ENCODE measurements around the gene H6PD. TPM values are rescaled to one million over a fixed set of nuclear protein-coding genes. Genes with fewer than 3 reads are reported as not detected.
A peak's percentile ranks its signal among the peaks of the same experiment; 100 is the strongest.

H6PD gene
- total and polyA plus RNA-seq, 4 donors, result 15.2 to 22.1 (median 17.9) TPM

- DNase-seq (ENCODE audit: low read depth in 4 of 6, low spot score in 6 of 6), result peak in 5 of 6 donors; percentile 28 to 94 (median 53)
- WGBS (ENCODE audit: insufficient coverage), result 13% methylated on average over 8 of the region's 8 CpGs
These were observed 18.4 kb downstream of the H6PD start for GRCh38 chr1:9253004-9253403.

GRCh38 chr1:9253453-9254105 is 19.0 kb downstream of the H6PD start:
- Histone ChIP-seq H3K27me3 (ENCODE audit: control insufficient read depth, insufficient read depth, low read length) (no peaks in the 10 kb centered on the region), H3K36me3 (ENCODE audit: control insufficient read depth, insufficient read depth, low read length) (peaks cover 40% of the 10 kb centered on the region), H3K27ac (ENCODE audit: low read depth, low read length) (peak overlapping the region; percentile 54), H3K4me3 (ENCODE audit: low read depth, low read length) (no peak overlapping the region), H3K4me1 (ENCODE audit: control insufficient read depth, insufficient read depth, low read length) (peaks cover 48% of the 10 kb centered on the region), H3K9me3 (ENCODE audit: control insufficient read depth, insufficient read depth, low read length) (no peaks in the 10 kb centered on the region)
- DNase-seq (ENCODE audit: low read depth in 4 of 6, low spot score in 6 of 6), result peak in 3 of 6 donors; percentile 7 to 84 (median 15)
- 26% methylated on average over 8 of the region's 10 CpGs for WGBS (ENCODE audit: insufficient coverage)

More at GRCh38 chr1:9253004-9253403, 18.4 kb downstream of the H6PD start:
- H3K36me3 ChIP-seq (ENCODE audit: control insufficient read depth, insufficient read depth, low read length), result peaks cover 45% of the 10 kb centered on the region
- no peaks in the 10 kb centered on the region for H3K27me3 ChIP-seq (ENCODE audit: control insufficient read depth, insufficient read depth, low read length)
- H3K9me3 ChIP-seq (ENCODE audit: control insufficient read depth, insufficient read depth, low read length), result no peaks in the 10 kb centered on the region
- no peak overlapping the region for H3K4me3 ChIP-seq (ENCODE audit: low read depth, low read length)
- H3K4me1 ChIP-seq (ENCODE audit: control insufficient read depth, insufficient read depth, low read length), result peaks cover 48% of the 10 kb centered on the region
- H3K27ac ChIP-seq (ENCODE audit: low read depth, low read length), result peak overlapping the region; percentile 54

GRCh38 chr1:9256332-9256731 is 21.8 kb downstream of the H6PD start:
- 100% methylated on average over 7 of the region's 7 CpGs for WGBS (ENCODE audit: insufficient coverage)
- no peaks in the 10 kb centered on the region for H3K27me3 ChIP-seq (ENCODE audit: control insufficient read depth, insufficient read depth, low read length)

GRCh38 chr1:9257851-9258250 is 23.3 kb downstream of the H6PD start:
- Histone ChIP-seq H3K9me3 (ENCODE audit: control insufficient read depth, insufficient read depth, low read length) (no peaks in the 10 kb centered on the region), H3K27me3 (ENCODE audit: control insufficient read depth, insufficient read depth, low read length) (no peaks in the 10 kb centered on the region), H3K27ac (ENCODE audit: low read depth, low read length) (no peak overlapping the region), H3K36me3 (ENCODE audit: control insufficient read depth, insufficient read depth, low read length) (peaks cover 34% of the 10 kb centered on the region), H3K4me3 (ENCODE audit: low read depth, low read length) (no peak overlapping the region), H3K4me1 (ENCODE audit: control insufficient read depth, insufficient read depth, low read length) (peaks cover 10% of the 10 kb centered on the region)
- 94% methylated on average over 20 of the region's 22 CpGs for WGBS (ENCODE audit: insufficient coverage)
- DNase-seq (ENCODE audit: low read depth in 4 of 6, low spot score in 6 of 6), result no peak

More at GRCh38 chr1:9256332-9256731, 21.8 kb downstream of the H6PD start:
- peaks cover 22% of the 10 kb centered on the region for H3K36me3 ChIP-seq (ENCODE audit: control insufficient read depth, insufficient read depth, low read length)
- no peak for DNase-seq (ENCODE audit: low read depth in 4 of 6, low spot score in 6 of 6)
- peaks cover 21% of the 10 kb centered on the region for H3K4me1 ChIP-seq (ENCODE audit: control insufficient read depth, insufficient read depth, low read length)
- no peak overlapping the region for H3K4me3 ChIP-seq (ENCODE audit: low read depth, low read length)
- H3K9me3 ChIP-seq (ENCODE audit: control insufficient read depth, insufficient read depth, low read length), result no peaks in the 10 kb centered on the region
- H3K27ac ChIP-seq (ENCODE audit: low read depth, low read length), result no peak overlapping the region

- DNase-seq (ENCODE audit: low read depth in 4 of 6, low spot score in 6 of 6), result no peak
- no peaks in the 10 kb centered on the region for H3K9me3 ChIP-seq (ENCODE audit: control insufficient read depth, insufficient read depth, low read length)
- WGBS (ENCODE audit: insufficient coverage), result 97% methylated on average over 7 of the region's 9 CpGs
These were observed 24.1 kb downstream of the H6PD start for GRCh38 chr1:9258629-9259028.

GRCh38 chr1:9260059-9260766 is 25.6 kb downstream of the H6PD start:
- Histone ChIP-seq H3K9me3 (ENCODE audit: control insufficient read depth, insufficient read depth, low read length) (no peaks in the 10 kb centered on the region), H3K4me1 (ENCODE audit: control insufficient read depth, insufficient read depth, low read length) (no peaks in the 10 kb centered on the region), H3K27me3 (ENCODE audit: control insufficient read depth, insufficient read depth, low read length) (no peaks in the 10 kb centered on the region), H3K27ac (ENCODE audit: low read depth, low read length) (no peak overlapping the region), H3K4me3 (ENCODE audit: low read depth, low read length) (no peak overlapping the region), H3K36me3 (ENCODE audit: control insufficient read depth, insufficient read depth, low read length) (peaks cover 57% of the 10 kb centered on the region)
- DNase-seq (ENCODE audit: low read depth in 4 of 6, low spot score in 6 of 6), result no peak
- 97% methylated on average over 19 of the region's 20 CpGs for WGBS (ENCODE audit: insufficient coverage)

More at GRCh38 chr1:9258629-9259028, 24.1 kb downstream of the H6PD start:
- Histone ChIP-seq H3K4me3 (ENCODE audit: low read depth, low read length) (no peak overlapping the region), H3K4me1 (ENCODE audit: control insufficient read depth, insufficient read depth, low read length) (peaks cover 7% of the 10 kb centered on the region), H3K36me3 (ENCODE audit: control insufficient read depth, insufficient read depth, low read length) (peaks cover 41% of the 10 kb centered on the region), H3K27ac (ENCODE audit: low read depth, low read length) (no peak overlapping the region), H3K27me3 (ENCODE audit: control insufficient read depth, insufficient read depth, low read length) (no peaks in the 10 kb centered on the region)

GRCh38 chr1:9261496-9261895 is 26.9 kb downstream of the H6PD start:
- no peak overlapping the region for H3K4me3 ChIP-seq (ENCODE audit: low read depth, low read length)
- peaks cover 62% of the 10 kb centered on the region for H3K36me3 ChIP-seq (ENCODE audit: control insufficient read depth, insufficient read depth, low read length)
- 98% methylated on average over 6 of the region's 8 CpGs for WGBS (ENCODE audit: insufficient coverage)
- H3K4me1 ChIP-seq (ENCODE audit: control insufficient read depth, insufficient read depth, low read length), result peaks cover 5% of the 10 kb centered on the region
- H3K27ac ChIP-seq (ENCODE audit: low read depth, low read length), result no peak overlapping the region
- H3K9me3 ChIP-seq (ENCODE audit: control insufficient read depth, insufficient read depth, low read length), result no peaks in the 10 kb centered on the region
- no peaks in the 10 kb centered on the region for H3K27me3 ChIP-seq (ENCODE audit: control insufficient read depth, insufficient read depth, low read length)
- DNase-seq (ENCODE audit: low read depth in 4 of 6, low spot score in 6 of 6), result no peak

GRCh38 chr1:9262096-9262986 is 27.8 kb downstream of the H6PD start:
- no peaks in the 10 kb centered on the region for H3K27me3 ChIP-seq (ENCODE audit: control insufficient read depth, insufficient read depth, low read length)
- H3K27ac ChIP-seq (ENCODE audit: low read depth, low read length), result no peak overlapping the region
- DNase-seq (ENCODE audit: low read depth in 4 of 6, low spot score in 6 of 6), result no peak
- peaks cover 12% of the 10 kb centered on the region for H3K4me1 ChIP-seq (ENCODE audit: control insufficient read depth, insufficient read depth, low read length)
- no peaks in the 10 kb centered on the region for H3K9me3 ChIP-seq (ENCODE audit: control insufficient read depth, insufficient read depth, low read length)
- no peak overlapping the region for H3K4me3 ChIP-seq (ENCODE audit: low read depth, low read length)
- H3K36me3 ChIP-seq (ENCODE audit: control insufficient read depth, insufficient read depth, low read length), result peaks cover 67% of the 10 kb centered on the region
- WGBS (ENCODE audit: insufficient coverage), result 93% methylated on average over 33 of the region's 33 CpGs

- H3K4me3 ChIP-seq (ENCODE audit: low read depth, low read length), result no peak overlapping the region
- H3K27ac ChIP-seq (ENCODE audit: low read depth, low read length), result no peak overlapping the region
- peaks cover 62% of the 10 kb centered on the region for H3K36me3 ChIP-seq (ENCODE audit: control insufficient read depth, insufficient read depth, low read length)
- H3K9me3 ChIP-seq (ENCODE audit: control insufficient read depth, insufficient read depth, low read length), result no peaks in the 10 kb centered on the region
- DNase-seq (ENCODE audit: low read depth in 4 of 6, low spot score in 6 of 6), result no peak
- peaks cover 12% of the 10 kb centered on the region for H3K4me1 ChIP-seq (ENCODE audit: control insufficient read depth, insufficient read depth, low read length)
- 91% methylated on average over 25 of the region's 26 CpGs for WGBS (ENCODE audit: insufficient coverage)
- no peaks in the 10 kb centered on the region for H3K27me3 ChIP-seq (ENCODE audit: control insufficient read depth, insufficient read depth, low read length)
These were observed 28.8 kb downstream of the H6PD start for GRCh38 chr1:9263276-9263855.

Measured in spinal cord (tissue), 10 donors.